ENCODE measurements around the gene ESR1. TPM values are rescaled to one million over a fixed set of nuclear protein-coding genes. Genes with fewer than 3 reads are reported as not detected.

Gene ESR1
- 1 to 10 TPM in 2 of 4 donors, under 1 TPM in 2; 0.59 to 1.8 (median 1.3) TPM for total RNA-seq

- no peak for TF ChIP-seq CTCF (IDR thresholded peaks at IDR 0.05)
- peak within 1 kb of the TSS; percentile 32 for H3K4me3 ChIP-seq (ENCODE audit: low read depth, poor library complexity, severe bottlenecking)
- 1 to 2% methylated on average over 46 to 56 of the region's 73 CpGs for WGBS, 2 donors
- peak in 1 of 2 donors; percentile 91 for DNase-seq (ENCODE audit: low spot score in 2 of 2)
- intact Hi-C loops (cut with DNase I; ENCODE audit: low total_unique reads): no loop called here
These were observed at the start of gene ESR1 for GRCh38 chr6:151807513-151808370. Gene ESR1, plus strand, starts transcription at chr6:151807682. Its CDS starts 231 bp downstream, at chr6:151807913.

GRCh38 chr6:151760486-151760885 lies 47.0 kb upstream of the ESR1 start:
- intact Hi-C loops (cut with DNase I; ENCODE audit: low total_unique reads): loop anchor here (5.0 to 10.0 kb wide), 2 partner anchors 364 to 507 kb away; no protein-coding TSS in a partner anchor
- no peak for DNase-seq (ENCODE audit: low spot score in 2 of 2)
- TF ChIP-seq CTCF (IDR thresholded peaks at IDR 0.05) (no peak), POLR2A (IDR thresholded peaks at IDR 0.05) (no peak)
- no peak overlapping the region for H3K4me3 ChIP-seq (ENCODE audit: low read depth, poor library complexity, severe bottlenecking)
- 94 to 97% methylated on average over 7 of the region's 7 CpGs for WGBS, 2 donors

- intact Hi-C loops (cut with DNase I; ENCODE audit: low total_unique reads): loop anchor here (5.0 to 10.0 kb wide), 2 partner anchors 363 to 505 kb away; no protein-coding TSS in a partner anchor
- DNase-seq (ENCODE audit: low spot score in 2 of 2): no peak
- TF ChIP-seq POLR2A (IDR thresholded peaks at IDR 0.05) (no peak), CTCF (IDR thresholded peaks at IDR 0.05) (no peak)
- no peak overlapping the region for H3K4me3 ChIP-seq (ENCODE audit: low read depth, poor library complexity, severe bottlenecking)
- 64 to 74% methylated on average over 4 of the region's 4 CpGs for WGBS, 2 donors
These were observed 45.6 kb upstream of the ESR1 start for GRCh38 chr6:151761851-151762250.

- H3K4me3 ChIP-seq (ENCODE audit: low read depth, poor library complexity, severe bottlenecking): no peak overlapping the region
- intact Hi-C loops (cut with DNase I; ENCODE audit: low total_unique reads): loop anchor here (5.0 to 10.0 kb wide), 2 partner anchors 362 to 504 kb away; no protein-coding TSS in a partner anchor
- WGBS, 2 donors: 97% methylated on average over 4 of the region's 4 CpGs
- no peak for DNase-seq (ENCODE audit: low spot score in 2 of 2)
- TF ChIP-seq CTCF (IDR thresholded peaks at IDR 0.05): no peak
- TF ChIP-seq POLR2A (IDR thresholded peaks at IDR 0.05): no peak
These were observed 44.7 kb upstream of the ESR1 start for GRCh38 chr6:151762817-151763216.

- TF ChIP-seq CTCF (IDR thresholded peaks at IDR 0.05) (no peak), POLR2A (IDR thresholded peaks at IDR 0.05) (no peak)
- intact Hi-C loops (cut with DNase I; ENCODE audit: low total_unique reads): loop anchor here (5.0 to 10.0 kb wide), 2 partner anchors 361 to 504 kb away; no protein-coding TSS in a partner anchor
- 45 to 54% methylated on average over 9 of the region's 9 CpGs for WGBS, 2 donors
- peak in 1 of 2 donors; percentile 21 for DNase-seq (ENCODE audit: low spot score in 2 of 2)
- no peak overlapping the region for H3K4me3 ChIP-seq (ENCODE audit: low read depth, poor library complexity, severe bottlenecking)
These were observed 44.2 kb upstream of the ESR1 start for GRCh38 chr6:151763303-151763702.
